COLO668 (cell line): Measurements from ENCODE around the gene STAP1.

Source experiments
- DNase-seq: peaks from one replicate; lab custom pipeline; 2025; ENCODE audit not compliant: unreplicated experiment; lab: John Stamatoyannopoulos, UW

STAP1 gene

GRCh38 chr4:67555447-67555846, 3.1 kb upstream of the STAP1 start:
- no peak for DNase-seq

DNA sequence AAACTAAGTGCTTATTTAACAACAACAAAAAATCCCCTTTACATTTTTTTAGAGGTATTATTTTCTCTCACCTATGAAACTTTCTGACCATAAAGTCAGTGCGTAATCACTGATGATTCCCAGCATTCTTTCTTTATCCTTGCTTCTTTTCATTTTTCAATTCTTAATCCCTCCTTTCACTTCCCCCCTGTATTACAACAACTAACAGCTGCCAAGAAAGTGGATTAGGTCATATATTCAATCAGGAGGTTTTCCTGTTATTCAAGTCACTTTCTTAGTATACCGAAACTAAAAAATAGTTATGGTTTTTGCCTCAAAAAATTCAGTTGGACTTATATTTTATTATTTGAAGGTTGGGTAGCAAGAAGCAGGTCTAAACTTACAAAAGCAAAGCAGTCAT, 2.1 kb upstream of the STAP1 start:
- no peak for DNase-seq

GRCh38 chr4:67565284-67565683, 6.8 kb downstream of the STAP1 start:
- DNase-seq = no peak

DNA sequence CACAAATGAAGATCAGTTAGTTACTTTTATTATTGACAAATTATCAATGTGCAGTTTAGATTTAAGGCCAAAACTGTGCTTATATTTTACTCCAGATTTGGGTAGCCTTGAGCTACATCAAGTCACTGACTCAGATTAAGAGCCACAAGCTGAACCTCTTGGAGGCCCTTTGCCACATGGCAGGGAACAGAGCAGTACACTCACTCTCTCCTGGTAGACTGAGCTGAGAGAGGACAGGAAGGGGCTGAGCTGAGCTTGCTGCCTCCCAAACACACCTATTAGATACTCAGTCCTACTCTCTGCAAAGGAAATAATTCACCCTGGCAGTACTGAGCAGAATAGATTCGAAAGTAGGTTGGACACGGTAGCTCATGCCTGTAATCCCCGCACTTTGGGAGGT, 7.8 kb downstream of the STAP1 start:
- DNase-seq = no peak

DNA sequence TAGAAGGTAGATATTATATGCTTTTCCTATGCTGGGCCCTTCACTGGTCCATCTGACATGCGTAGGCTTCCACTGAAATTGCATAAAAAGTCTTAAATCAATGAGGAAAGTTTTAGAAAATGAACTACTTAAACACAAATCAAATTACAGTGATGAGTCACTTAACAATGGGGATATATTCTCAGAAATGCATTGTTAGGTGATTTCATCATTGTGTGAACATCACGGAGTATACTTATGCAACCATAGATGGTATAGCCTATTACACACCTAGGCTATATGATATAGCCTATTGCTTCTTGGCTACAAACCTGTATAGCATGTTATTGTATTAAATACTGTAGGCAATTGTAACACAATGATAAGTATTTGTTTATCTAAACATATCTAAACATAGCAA, 10.3 kb downstream of the STAP1 start:
- no peak for DNase-seq

DNA sequence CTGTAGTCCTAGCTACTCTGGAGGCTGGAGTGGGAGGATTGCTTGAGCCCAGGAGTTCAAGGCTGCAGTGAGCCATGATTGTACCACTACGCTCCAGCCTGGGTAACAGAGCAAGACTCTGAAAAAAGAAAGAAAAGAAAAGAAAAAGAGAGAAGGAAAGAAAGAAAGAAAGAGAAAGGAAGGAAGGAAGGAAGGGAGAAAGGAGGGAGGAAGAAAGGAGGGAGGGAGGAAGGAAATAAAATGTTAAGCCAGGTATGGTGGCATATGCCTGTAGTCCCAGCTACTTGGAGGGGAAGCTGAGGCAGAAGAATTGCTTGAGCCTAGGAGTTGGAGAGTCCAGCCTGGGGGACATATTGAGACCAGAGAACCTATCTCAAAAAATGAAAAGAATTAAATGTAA, 12.0 kb downstream of the STAP1 start:
- no peak for DNase-seq

GRCh38 chr4:67571975-67572374, 13.4 kb downstream of the STAP1 start:
- no peak for DNase-seq

DNA sequence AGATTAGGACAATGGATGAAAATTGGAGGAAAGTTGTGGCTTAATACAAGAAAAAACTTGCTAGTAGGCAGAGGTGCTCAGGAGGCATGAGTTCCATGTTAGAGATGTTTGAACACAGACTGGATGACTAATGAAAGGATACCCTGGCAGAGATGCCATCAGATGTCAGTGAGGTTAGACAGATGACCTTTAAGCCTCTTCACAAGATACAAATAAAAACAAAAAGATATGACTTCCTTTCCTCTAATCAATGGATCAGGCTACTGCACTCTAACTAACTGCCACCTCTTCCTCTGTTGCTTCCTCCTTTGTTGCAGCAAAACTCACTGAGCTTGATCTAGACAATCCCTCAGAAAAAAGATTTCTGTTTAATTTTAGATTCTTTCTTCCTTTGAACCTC, 14.7 kb downstream of the STAP1 start:
- no peak for DNase-seq

DNA sequence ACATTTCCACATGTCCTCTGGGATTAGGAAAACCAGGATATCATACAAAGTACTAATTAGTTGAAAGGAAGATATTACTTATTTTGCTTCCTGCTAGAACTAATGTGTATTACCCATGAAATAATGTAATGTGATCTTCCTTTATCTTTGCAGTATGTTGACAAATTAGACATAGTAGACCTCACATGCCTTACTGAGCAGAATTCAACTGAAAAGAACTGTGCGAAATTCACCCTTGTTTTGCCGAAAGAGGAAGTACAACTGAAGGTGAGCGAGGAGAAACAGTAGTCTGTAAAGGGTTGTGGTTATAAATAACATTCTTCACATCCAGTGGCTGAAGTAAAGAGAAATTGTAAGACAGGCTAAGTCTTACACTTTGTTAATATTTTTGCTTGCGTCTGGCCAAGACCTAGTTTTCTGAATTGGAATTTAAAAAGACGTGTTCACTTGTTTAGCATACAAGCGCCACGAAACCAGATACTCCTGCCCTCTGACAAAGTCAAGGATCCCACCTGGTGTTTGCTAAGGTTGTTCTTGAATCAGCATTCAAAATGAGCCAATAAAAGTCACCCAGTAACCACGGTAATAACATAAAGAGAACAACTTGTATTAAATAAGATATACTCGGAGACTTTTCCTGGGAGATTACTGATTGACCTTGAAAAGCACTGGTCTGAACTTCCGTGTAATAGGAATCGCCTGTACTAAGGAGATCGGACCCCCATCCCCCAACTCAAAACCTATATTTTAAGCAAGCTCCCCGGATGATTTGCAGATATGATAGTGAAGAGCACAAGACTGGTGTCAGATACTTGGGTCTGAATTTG, 16.9 kb downstream of the STAP1 start:
- peak; percentile 65 for DNase-seq

DNA sequence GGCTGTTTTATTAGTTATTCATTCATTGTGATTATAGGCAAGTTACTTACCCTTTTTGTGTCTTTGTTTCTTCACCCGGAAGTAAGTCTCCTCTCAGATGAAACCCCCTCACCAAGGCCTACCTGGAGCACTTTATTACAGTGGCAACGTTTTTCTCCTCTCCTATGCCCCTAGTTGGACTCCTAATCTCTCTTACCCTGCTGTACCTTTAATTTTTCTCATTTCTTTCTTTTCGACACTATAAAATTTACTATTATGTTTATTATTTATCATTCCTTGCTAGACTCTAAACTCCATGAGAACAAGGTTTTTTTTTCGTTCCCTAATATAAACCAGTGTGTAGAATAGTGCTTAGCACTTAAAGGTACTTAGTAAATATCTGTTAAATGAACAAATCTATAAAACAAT, 17.5 kb downstream of the STAP1 start:
- DNase-seq = no peak

GRCh38 chr4:67576538-67576937, 18.0 kb downstream of the STAP1 start:
- DNase-seq = no peak

DNA sequence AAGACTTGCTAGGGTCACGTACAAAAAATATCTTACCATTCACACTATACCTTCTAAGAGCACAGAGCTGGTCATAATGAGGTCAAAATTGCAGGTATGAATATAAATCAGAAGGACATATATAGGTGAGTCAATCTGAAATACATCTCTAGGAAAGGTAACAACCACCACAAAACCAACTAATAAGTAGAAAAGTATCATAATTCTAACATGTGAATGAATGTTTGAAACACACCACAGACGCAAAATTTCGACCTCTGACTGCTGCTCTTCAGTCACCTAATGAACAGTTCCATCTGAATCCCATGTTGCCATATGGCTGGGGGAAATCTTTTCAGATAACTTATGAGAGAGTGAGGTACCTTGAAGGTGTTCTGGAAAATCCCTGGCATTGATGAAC, 22.1 kb downstream of the STAP1 start:
- no peak for DNase-seq

- DNase-seq = no peak
Observed at GRCh38 chr4:67581208-67581857, 22.8 kb downstream of the STAP1 start.

DNA sequence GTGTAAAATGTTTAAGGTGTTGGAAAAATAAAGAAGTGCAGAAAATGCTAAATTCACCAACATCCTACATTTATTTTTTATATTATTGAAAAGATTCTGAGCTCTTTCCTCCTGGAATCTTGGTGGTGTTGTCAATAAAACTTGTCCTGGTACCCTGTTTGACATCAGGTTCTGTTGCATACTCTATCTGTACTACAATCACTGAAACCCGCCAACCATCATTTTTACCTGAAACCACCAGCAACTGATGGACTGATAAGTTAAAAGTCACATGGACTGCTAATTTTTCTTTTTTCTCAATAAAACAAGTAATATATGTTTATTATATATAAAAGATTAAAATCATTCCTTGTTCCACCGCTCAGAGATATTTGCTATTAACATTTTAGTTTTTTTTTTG, 23.4 kb downstream of the STAP1 start:
- no peak for DNase-seq

DNA sequence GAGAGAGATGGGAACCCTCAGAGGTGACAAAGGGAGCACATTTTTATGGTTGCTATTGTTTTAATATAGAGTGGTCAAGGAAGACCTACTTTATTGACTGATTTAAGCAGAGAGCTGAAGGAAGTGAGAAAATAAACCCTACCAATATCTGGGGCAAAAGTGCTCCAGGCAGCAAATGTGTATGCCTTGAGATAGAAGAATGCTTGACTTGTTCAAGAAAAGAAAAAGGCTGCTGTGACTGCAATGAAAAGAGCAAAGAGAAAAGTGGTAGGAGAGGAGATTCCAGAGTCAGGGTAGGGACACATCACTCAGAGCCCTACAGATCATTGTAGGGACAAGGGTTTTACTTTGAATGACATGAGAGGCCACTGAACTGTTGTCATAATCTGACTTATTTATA, 26.0 kb downstream of the STAP1 start:
- DNase-seq = no peak

GRCh38 chr4:67587156-67587555, 28.6 kb downstream of the STAP1 start:
- no peak for DNase-seq

GRCh38 chr4:67593741-67594175, 35.2 kb downstream of the STAP1 start:
- DNase-seq = no peak

- no peak for DNase-seq
Observed at GRCh38 chr4:67603310-67604028, 44.9 kb downstream of the STAP1 start.

- no peak for DNase-seq
Observed at GRCh38 chr4:67604029-67604381, 45.5 kb downstream of the STAP1 start.

GRCh38 chr4:67604749-67605148, 46.2 kb downstream of the STAP1 start:
- DNase-seq = no peak

- no peak for DNase-seq
Observed at GRCh38 chr4:67608027-67608426, 49.5 kb downstream of the STAP1 start.

GRCh38 chr4:67614186-67614585, 55.7 kb downstream of the STAP1 start:
- no peak for DNase-seq
